Transverse colon (tissue), 4 donors: ENCODE measurements around the gene AMOTL1.

ENCODE experiments used
- CTCF ChIP-seq, 5 experiments: fragments of 200-600 bp in 3 of 5; fragments of 450-650 bp in 2 of 5; sonication (generic) in 3 of 5; IDR thresholded peaks; 1 replicate in 2 of 5; 2 replicates in 3 of 5; pipeline ENCODE4 v1.5.1; 2016 to 2017; ENCODE audit warnings: antibody characterized with exemption in 5 of 5, inconsistent platforms in 3 of 5, mild to moderate bottlenecking in 2 of 5, moderate library complexity in 1 of 5
- POLR2A ChIP-seq: fragments of 450-650 bp; IDR thresholded peaks from one replicate; pipeline ENCODE4 v1.6.1; 2016; ENCODE audit warnings: antibody characterized with exemption, mild to moderate bottlenecking, moderate library complexity
- POLR2AphosphoS5 ChIP-seq, 3 donors: sonication (generic); formaldehyde crosslinking; IDR thresholded peaks; one replicate each; pipeline ENCODE4 v1.6.1; 2016; ENCODE audit warnings: antibody characterized with exemption in 3 of 3

- TF ChIP-seq CTCF (IDR thresholded peaks at IDR 0.05) (no peak), POLR2A (no peak), POLR2AphosphoS5 (IDR thresholded peaks at IDR 0.05) (no peak)
Measured at GRCh38 chr11:94725097-94725496, 43.1 kb upstream of the AMOTL1 start.
